ENCODE results near the gene CHN2.
A peak's percentile ranks its signal among the peaks of the same experiment; 100 is the strongest.

Gene CHN2

GRCh38 chr7:29471444-29472138 is 277.0 kb downstream of the CHN2 start:
- ATAC-seq (no peak), DNase-seq (no peak)

GRCh38 chr7:29476916-29477315 is 282.3 kb downstream of the CHN2 start:
- ATAC-seq (no peak), DNase-seq (no peak)

- DNase-seq (no peak), ATAC-seq (no peak)
Observed at GRCh38 chr7:29478226-29478625, 283.7 kb downstream of the CHN2 start.

- DNase-seq (no peak), ATAC-seq (no peak)
Observed at GRCh38 chr7:29478687-29479240, 284.2 kb downstream of the CHN2 start.

- DNase-seq (no peak), ATAC-seq (no peak)
Observed at GRCh38 chr7:29479301-29480200, 285.0 kb downstream of the CHN2 start.

- ATAC-seq: no peak
- DNase-seq: no peak
Observed at GRCh38 chr7:29480451-29480850, 285.9 kb downstream of the CHN2 start.

- ATAC-seq (no peak), DNase-seq (no peak)
Observed at GRCh38 chr7:29480934-29481651, 286.5 kb downstream of the CHN2 start.

- DNase-seq (no peak), ATAC-seq (no peak)
Observed at GRCh38 chr7:29482056-29482455, 287.5 kb downstream of the CHN2 start.

GRCh38 chr7:29483219-29484104 is 288.9 kb downstream of the CHN2 start:
- ATAC-seq (no peak), DNase-seq (no peak)

- ATAC-seq (no peak), DNase-seq (no peak)
Observed at GRCh38 chr7:29484280-29484679, 289.7 kb downstream of the CHN2 start.

- ATAC-seq: no peak
Observed at GRCh38 chr7:29485339-29486190, 291.0 kb downstream of the CHN2 start.

GRCh38 chr7:29486191-29486700 is 291.7 kb downstream of the CHN2 start:
- no peak for DNase-seq
- peak; percentile 19 for ATAC-seq

More at GRCh38 chr7:29485339-29486190, 291.0 kb downstream of the CHN2 start:
- DNase-seq: no peak

GRCh38 chr7:29487424-29487823 is 292.8 kb downstream of the CHN2 start:
- no peak for ATAC-seq
- DNase-seq: no peak

GRCh38 chr7:29488203-29488970 is 293.8 kb downstream of the CHN2 start:
- no peak for DNase-seq
- ATAC-seq: no peak

- DNase-seq (no peak), ATAC-seq (no peak)
Observed at GRCh38 chr7:29488977-29489376, 294.4 kb downstream of the CHN2 start.

- ATAC-seq (no peak), DNase-seq (no peak)
Observed at GRCh38 chr7:29490094-29490607, 295.6 kb downstream of the CHN2 start.

- DNase-seq: no peak
Observed at GRCh38 chr7:29494350-29494749, 299.8 kb downstream of the CHN2 start.

GRCh38 chr7:29495653-29496052 is 301.1 kb downstream of the CHN2 start:
- no peak for ATAC-seq
- no peak for DNase-seq

More at GRCh38 chr7:29494350-29494749, 299.8 kb downstream of the CHN2 start:
- ATAC-seq: no peak

GRCh38 chr7:29496355-29497020 is 301.9 kb downstream of the CHN2 start:
- no peak for DNase-seq
- no peak for ATAC-seq
